Keratinocyte (primary cell): ENCODE data around the gene NUP153.

Experiments
- CTCF ChIP-seq, 3 experiments: IDR thresholded peaks in 1 of 3; conservative IDR thresholded peaks in 1 of 3; optimal IDR thresholded peaks in 1 of 3; 2 replicates in 2 of 3; 3 replicates in 1 of 3; pipeline versions ENCODE3 to v1.5.1; 2011; ENCODE audit warnings: low read length in 3 of 3, mild to moderate bottlenecking in 3 of 3, moderate library complexity in 2 of 3, control low read depth in 1 of 3, inconsistent platforms in 1 of 3; ENCODE audit not compliant: insufficient read depth in 2 of 3; ENCODE audit errors: extremely low read depth in 1 of 3
- EZH2 ChIP-seq: IDR thresholded peaks from one replicate; pipeline ENCODE4 v1.6.1; 2012; ENCODE audit warnings: inconsistent platforms, mild to moderate bottlenecking, low read length, moderate library complexity

DNA sequence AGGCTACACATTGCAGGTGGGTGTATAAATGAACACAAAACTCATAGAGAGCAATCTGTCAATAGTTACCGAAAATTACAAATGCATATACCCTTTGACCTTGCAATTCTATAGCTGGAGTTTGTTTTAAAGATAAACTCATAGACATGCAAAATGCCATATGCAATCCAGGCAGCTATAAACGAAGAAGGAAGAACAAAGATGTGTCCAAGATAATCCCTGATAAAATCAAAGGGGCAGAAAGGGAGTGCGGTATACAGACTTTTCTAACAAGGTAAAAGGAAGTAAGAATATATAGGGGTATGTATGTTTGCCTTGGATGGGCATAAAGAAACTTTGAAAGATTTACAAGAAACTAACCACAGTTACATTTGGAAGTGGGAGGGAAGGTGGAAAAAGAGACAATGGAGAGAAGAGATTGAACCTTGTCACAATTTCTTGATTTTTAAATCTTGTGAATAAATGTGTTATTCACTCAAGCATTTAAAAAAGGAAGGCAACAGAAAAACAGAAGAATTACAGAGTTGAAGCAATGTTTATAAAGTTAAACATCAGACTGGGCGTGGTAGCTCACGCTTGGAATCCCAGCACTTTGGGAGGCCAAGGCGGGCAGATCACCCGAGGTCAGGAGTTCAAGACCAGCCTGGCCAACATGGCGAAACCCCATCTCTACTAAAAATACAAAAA is 76.8 kb downstream of the NUP153 start:
- TF ChIP-seq CTCF (optimal IDR thresholded peaks at IDR 0.05 in 1 of 3, IDR thresholded peaks at IDR 0.05 in 1 of 3, conservative IDR thresholded peaks at IDR 0.05 in 1 of 3; ENCODE audit: extremely low read depth in 1 of 3, insufficient read depth in 2 of 3, low read length in 3 of 3) (no peak), EZH2 (no peak)
